Renal cortex interstitium (tissue), 11 donors: ENCODE data around the gene DDX56. TPM values are rescaled to one million over a fixed set of nuclear protein-coding genes. Genes with fewer than 3 reads are reported as not detected.
"Not testable (repeated sequence)": the region's sequence is repeated elsewhere in the genome, so short reads cannot be mapped to it uniquely, and the experiment has no call there.

Experiments
- DNase-seq, 11 donors: peaks; one replicate each; pipeline ENCODE4 v3.0.0-alpha.2; 2013; ENCODE audit warnings: low read depth in 9 of 11, low spot score in 4 of 11; ENCODE audit errors: extremely low read depth in 1 of 11
- polyA plus RNA-seq, 3 donors: library from polyadenylated mRNA; unstranded; fragments of 120-200 nt; gene quantifications; one replicate each; pipeline ENCODE4 v1.2.1, GENCODE V29; 2013; ENCODE audit not compliant: insufficient read length in 3 of 3

The DDX56 gene
- polyA plus RNA-seq, 3 donors = 82.6 to 131 (median 91.3) TPM

DNA sequence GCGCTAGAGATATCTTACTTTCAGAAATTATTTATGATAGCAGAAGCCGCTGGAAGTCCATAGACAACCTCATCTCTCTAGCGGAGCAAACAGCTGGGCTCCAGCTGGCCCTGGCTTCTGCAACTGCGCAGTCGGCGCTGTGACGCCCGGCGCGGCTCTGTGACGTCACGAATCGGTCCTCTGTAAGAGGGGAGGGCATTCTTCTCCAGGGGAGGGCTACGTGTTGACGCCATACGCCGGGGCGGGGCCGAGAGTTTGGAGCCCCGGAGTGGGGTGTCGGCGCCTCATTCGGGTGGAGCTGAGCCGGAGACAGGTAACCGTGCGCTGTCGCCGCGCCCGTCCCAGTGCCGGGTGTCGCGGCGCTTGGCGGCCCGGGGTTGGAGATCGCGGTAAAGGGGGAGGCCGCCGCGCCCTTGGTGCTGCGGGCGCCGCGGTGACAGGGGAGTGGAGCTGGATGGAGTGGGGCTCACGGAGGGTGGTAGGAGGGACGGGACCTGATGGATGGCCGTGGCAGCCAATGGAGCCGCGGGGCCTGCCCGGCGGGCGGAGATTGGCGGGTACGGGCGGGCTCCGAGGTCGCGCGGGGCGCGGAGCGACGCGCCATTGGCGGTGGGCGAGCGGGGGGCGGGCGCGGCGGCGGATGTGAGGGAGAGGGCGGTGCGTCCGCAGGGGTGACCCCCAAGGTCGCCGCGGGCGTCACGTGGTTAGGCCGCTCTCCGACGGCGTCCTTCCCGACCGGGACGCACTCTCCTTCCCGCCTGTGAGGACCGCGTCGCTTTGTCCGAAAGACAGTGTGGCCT, 32.8 kb upstream of the DDX56 start, which contains the start of gene OGDH:
OGDH (plus strand) TSS at position 287 of the 800 bp plus-strand sequence. CDS start 17,717 bp downstream, outside the sequence.
- DNase-seq = peak; percentile 96 to 99 (median 98)

DNA sequence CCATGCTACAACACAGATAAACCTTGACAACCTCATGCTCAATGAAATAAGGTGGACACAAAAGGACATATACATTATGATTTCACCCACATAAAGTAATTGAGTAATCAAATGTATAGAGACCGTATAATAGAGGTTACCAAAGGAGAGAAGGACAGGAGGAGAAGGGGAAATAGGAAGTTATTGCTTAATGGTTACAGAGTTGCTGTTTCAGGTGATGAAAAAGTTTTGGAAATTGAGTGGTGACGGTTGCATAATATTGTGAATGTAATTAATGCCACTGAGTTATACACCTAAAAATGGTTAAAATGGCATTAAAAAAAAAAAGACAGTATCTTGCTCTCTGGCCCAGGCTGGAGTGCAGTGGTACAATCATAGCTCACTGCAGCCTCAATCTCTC, 31.2 kb upstream of the DDX56 start:
- no peak for DNase-seq

- DNase-seq = no peak
Measured at GRCh38 chr7:44603193-44603592, 29.5 kb upstream of the DDX56 start.

- no peak for DNase-seq
Measured at GRCh38 chr7:44602576-44602910, 28.8 kb upstream of the DDX56 start.

DNA sequence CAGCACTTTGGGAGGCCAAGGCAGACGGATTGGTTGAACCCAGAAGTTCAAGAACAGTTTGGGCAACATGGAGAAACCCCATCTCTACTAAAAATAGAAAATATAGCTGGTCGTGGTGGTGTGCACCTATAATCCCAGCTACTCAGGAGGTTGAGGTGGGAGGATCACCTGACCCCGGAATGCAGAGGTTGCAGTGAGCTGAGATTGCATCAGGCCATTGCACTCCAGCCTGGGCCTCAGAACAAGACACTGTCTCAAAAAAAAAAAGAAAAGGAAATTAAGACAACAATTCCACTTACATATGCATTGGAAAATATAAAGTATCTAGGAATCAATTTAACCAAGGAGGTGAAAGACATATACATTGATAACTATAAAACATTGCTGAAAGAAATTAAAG, 25.5 kb upstream of the DDX56 start:
- DNase-seq = no peak

GRCh38 chr7:44597181-44597580, 23.5 kb upstream of the DDX56 start:
- DNase-seq = not testable (repeated sequence)

GRCh38 chr7:44595934-44596635, 22.4 kb upstream of the DDX56 start:
- peak in 1 of 11 donors; percentile 55 for DNase-seq

DNA sequence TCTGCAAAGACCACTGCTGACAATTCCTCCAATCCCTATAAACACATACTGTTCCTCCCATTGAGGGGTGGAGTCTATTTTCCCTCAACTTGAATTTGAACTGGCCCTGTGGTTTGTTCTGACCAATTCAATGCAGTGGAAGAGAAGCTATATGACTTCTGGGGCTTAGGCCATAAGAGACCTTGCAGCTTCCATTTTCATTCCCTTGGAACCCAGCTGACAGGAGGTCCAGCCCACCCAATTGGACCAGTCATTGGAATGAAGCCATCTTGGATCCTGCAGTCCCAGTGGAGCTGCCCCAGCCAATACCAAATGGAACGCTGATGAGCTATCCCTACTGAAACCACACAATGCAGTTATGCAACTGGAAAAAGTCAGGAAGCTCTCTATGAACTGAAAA, 17.2 kb upstream of the DDX56 start:
- no peak for DNase-seq

- no peak for DNase-seq
Measured at GRCh38 chr7:44587843-44588711, 14.4 kb upstream of the DDX56 start.

- no peak for DNase-seq
Measured at GRCh38 chr7:44583146-44583865, 9.6 kb upstream of the DDX56 start.

GRCh38 chr7:44581879-44582603, 8.3 kb upstream of the DDX56 start, which contains the start of gene TMED4:
Gene TMED4, minus strand, starts transcription at chr7:44582231. Its CDS starts 25 bp downstream, at chr7:44582206.
- DNase-seq = peak; percentile 96 to 100 (median 98)

DNA sequence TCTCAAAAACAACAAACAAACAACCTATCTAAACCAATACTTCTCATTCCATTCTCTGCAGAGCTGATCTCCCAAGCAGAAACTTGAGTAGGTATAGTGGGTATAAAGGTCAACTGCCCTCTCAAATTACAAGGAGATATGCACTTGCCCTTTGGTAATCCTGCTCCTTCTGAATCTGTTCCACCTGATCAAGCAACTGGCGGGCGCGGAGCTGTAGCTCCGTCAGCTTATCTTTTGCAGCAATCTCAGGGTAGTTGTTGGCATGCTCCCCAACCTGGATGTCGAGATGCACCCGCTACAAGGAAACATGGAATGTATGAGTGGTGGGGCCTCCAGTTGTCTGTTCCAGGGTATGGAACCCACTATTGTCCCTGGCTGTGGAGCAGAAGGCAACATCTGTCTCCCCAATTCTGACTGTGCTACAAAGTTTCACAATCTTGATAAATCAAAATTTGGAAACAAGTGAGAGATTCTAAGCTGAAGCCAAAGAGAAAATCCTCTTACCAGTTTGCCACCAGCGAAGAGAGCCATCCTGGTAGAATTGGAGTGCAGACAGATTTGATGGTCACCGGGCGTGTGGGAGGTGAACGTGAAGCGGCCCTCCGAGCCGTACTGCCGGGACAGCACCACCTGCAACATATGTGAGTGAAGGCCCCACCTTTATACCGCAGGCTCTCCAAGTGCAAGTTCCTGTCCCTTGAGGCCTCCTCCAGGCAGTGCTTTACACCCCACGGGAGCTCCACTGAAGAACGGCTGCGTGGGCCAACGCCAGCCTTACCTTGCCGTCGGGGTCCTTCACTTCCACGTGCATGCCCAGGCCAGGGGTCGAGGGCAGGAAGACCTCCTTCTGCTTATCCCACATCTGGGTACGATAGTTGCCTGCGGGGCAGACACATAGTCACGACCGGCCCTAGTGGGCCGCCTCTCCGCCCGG, 7.5 kb upstream of the DDX56 start:
- DNase-seq = no peak

DNA sequence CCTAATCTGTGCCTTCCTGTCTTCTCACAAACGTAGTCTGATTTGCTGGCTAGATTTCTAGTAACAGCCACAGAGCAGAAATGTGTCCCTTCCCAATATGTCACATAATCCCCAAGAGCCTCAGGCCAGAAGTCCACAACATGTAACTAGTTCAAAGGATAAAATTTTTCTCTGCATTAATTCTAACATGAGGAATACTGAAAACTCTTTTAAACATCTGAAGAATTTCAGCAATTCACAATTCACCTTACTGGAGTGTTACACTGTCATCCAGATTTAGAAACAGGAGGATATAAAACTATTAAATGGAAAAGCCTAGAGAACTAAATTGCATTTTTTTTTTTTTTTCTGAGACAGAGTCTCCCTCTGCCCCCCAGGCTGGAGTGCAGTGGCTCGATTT, 2.5 kb upstream of the DDX56 start:
- DNase-seq = no peak

- DNase-seq = no peak
Measured at GRCh38 chr7:44575054-44575453, 1.3 kb upstream of the DDX56 start.

- DNase-seq = no peak
Measured at GRCh38 chr7:44574287-44574872, 672 bp upstream of the DDX56 start.

- DNase-seq = no peak
Measured at GRCh38 chr7:44572771-44573170, 937 bp downstream of the DDX56 start.

DNA sequence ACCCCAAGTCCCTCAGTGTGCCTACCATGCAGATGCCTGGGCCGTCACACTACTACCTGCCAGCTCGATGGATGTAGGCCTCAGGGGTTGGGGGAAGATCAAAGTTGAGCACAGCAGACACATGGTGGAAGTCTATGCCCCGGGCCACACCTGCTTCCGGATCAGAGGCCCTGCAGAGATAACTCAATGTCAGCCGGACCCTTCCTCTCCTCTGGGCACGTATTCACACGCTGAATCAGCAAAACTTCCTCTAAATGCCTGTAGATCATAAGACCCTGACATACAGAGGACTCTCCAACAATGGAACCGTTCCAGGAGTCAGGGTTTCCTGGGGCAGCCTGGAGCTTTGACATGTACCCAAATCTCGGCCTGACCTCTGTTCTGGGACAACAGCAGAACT, 3.7 kb downstream of the DDX56 start:
- DNase-seq = no peak
